ENCODE data around the gene CEMIP2.

DNA sequence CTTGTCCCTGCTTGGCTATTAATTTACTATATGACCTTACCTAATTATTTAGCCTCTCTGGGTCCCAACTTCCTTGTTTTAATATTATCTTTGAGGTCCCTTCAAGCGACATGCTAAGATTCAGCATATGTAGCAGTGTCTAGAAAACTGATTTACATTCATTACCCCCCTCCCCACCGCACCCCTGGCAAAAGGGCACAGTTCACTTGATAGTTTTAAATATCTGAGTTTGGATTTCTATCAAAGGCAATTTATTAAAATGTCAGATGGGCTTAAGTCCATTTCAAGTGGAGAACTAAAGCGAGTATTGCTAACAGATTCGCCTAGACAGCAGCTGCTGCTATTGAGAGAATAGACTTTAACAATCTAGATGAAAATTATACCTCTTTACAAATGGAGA lies 3.9 kb downstream of the CEMIP2 start:
- TF ChIP-seq, protein P1, sequence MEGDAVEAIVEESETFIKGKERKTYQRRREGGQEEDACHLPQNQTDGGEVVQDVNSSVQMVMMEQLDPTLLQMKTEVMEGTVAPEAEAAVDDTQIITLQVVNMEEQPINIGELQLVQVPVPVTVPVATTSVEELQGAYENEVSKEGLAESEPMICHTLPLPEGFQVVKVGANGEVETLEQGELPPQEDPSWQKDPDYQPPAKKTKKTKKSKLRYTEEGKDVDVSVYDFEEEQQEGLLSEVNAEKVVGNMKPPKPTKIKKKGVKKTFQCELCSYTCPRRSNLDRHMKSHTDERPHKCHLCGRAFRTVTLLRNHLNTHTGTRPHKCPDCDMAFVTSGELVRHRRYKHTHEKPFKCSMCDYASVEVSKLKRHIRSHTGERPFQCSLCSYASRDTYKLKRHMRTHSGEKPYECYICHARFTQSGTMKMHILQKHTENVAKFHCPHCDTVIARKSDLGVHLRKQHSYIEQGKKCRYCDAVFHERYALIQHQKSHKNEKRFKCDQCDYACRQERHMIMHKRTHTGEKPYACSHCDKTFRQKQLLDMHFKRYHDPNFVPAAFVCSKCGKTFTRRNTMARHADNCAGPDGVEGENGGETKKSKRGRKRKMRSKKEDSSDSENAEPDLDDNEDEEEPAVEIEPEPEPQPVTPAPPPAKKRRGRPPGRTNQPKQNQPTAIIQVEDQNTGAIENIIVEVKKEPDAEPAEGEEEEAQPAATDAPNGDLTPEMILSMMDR (IDR thresholded peaks at IDR 0.05) = no peak
- TF ChIP-seq POLR2AphosphoS5 (IDR thresholded peaks at IDR 0.05) (no peak), POLR2A (IDR thresholded peaks at IDR 0.05) (no peak)
